Esophagus muscularis mucosa (tissue), 4 donors: ENCODE results near the gene SNX9.

Experiments used
- EP300 ChIP-seq: sonication (generic); formaldehyde crosslinking; IDR thresholded peaks from one replicate; pipeline ENCODE4 v1.6.1; 2017; ENCODE audit warnings: antibody characterized with exemption
- POLR2A ChIP-seq: fragments of 450-650 bp; IDR thresholded peaks from one replicate; pipeline ENCODE4 v1.6.1; 2017; ENCODE audit warnings: antibody characterized with exemption, moderate library complexity, mild to moderate bottlenecking, low read depth
- TF ChIP-seq, protein P1 (sequence below), 3 experiments: fragments of 200-600 bp in 2 of 3; fragments of 450-650 bp in 1 of 3; sonication (generic) in 2 of 3; IDR thresholded peaks; one replicate each; pipeline ENCODE4 v1.5.1; 2017 to 2019; ENCODE audit warnings: antibody characterized with exemption in 3 of 3, mild to moderate bottlenecking in 2 of 3, moderate library complexity in 1 of 3

DNA sequence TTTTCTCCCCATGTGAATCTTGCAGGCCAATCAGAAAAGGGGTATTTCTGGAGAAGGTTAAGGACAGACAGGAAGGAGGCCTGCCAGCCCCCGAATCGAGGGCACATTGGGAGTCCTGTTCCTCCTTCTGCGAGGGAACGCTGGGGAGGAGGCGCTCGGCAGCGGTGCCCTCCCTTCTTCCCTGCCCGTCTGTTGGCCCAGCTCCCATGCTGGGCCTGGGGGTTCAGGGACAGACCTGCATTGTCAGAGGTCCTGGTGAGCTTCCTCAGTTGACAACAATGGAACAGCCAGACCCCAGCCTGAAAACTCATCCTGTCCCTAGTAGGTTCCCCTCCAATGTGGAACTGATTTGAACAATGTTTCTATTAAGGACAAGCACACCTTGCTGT is 143.5 kb downstream of the SNX9 start:
- TF ChIP-seq, protein P1, sequence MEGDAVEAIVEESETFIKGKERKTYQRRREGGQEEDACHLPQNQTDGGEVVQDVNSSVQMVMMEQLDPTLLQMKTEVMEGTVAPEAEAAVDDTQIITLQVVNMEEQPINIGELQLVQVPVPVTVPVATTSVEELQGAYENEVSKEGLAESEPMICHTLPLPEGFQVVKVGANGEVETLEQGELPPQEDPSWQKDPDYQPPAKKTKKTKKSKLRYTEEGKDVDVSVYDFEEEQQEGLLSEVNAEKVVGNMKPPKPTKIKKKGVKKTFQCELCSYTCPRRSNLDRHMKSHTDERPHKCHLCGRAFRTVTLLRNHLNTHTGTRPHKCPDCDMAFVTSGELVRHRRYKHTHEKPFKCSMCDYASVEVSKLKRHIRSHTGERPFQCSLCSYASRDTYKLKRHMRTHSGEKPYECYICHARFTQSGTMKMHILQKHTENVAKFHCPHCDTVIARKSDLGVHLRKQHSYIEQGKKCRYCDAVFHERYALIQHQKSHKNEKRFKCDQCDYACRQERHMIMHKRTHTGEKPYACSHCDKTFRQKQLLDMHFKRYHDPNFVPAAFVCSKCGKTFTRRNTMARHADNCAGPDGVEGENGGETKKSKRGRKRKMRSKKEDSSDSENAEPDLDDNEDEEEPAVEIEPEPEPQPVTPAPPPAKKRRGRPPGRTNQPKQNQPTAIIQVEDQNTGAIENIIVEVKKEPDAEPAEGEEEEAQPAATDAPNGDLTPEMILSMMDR (IDR thresholded peaks at IDR 0.05): no peak
- TF ChIP-seq EP300 (no peak), POLR2A (no peak)
